ENCODE results near the gene CCDC85C.

Gene CCDC85C

DNA sequence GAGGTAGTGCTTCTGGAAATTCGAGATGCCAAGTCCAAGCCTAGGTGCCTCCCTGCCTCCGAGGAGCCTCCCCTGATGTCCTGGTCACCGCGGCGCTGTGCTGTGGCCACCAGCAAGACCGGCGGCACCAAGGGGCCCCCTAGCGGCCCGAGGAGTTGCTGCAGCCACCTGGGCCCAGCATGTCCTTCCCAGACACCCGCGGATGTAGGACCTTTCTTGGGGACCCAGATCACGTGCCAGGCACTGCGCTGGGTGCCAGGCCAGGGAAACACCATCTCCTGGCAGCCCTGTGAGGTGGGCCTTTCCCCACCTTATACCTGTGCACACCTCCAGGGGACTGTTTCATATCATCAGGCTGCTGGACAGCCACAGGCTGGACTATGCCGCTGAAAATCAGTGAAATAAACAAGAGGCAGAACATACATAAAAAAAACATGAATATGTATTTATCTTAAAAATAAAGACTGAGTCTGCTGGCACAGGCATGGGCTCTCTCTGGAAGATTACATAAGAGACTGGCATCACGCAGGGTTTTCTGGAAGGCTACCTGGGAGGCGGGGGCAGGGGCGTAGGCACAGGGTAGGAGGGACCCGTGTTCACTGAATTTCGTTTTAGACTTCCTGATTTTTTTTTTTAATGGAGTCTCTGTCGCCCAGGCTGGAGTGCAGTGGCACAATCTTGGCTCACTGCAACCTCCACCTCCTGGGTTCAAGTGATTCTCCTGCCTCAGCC is 25.0 kb upstream of the CCDC85C start:
- DNase-seq (ENCODE audit: low read depth): peak; percentile 44

DNA sequence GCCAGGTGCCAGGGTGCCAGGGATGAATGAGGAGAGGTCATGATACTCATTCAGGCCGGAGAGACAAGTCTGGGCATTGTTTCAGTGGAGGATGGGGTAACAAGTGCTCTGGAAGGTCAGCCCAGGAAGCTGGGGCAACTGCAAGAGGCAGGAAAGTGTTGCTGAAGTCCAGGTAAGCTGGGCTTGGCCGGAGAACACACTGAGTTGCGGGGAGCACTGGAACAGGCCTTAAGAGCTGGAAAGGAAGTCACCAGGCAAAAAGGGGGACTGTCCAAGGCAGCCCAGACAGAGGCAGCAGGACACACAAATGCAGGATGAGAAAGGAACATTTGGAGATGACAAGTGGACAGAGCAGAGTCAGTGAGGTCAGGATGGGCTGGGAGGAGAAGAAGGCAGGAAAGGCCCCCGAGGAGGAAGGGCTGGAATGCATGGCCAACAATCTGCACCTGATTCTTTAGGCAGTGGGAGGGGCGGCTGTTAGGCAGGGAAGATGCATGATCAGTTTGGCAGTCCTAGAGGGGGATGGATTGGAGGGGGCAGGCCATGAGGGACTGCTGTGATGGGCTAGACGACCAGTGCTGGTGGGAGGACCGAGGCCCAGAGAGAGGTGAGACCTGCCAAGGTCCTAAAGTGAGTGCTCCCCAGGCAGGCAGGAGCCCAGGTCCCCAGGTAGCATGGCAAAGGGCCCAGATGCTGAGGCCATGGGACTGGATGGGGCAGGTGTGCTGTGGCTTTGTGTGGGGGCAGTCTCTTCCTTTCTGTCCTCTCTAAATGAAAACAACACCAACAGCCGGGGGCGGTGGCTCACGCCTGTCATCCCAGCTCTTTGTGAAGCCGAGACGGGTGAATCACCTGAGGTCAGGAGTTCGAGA is 23.7 kb upstream of the CCDC85C start:
- DNase-seq (ENCODE audit: low read depth): no peak

DNA sequence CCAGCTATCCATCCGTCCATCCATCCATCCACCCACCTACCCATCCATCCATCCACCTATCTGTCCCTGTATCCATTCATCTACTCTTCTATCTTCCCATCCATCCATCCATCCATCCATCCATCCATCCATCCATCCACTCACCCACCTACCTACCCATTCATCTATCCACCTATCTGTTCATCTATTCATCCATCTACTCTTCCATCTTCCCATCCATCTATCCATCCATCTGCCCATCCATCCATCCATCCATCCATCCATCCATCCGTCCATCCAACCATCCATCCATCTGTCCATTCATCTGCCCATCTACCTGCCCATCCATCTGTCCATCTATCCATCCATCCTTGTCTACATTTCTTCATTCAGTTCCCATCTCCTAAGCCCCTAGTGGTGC is 23.1 kb upstream of the CCDC85C start:
- DNase-seq (ENCODE audit: low read depth): no peak

DNA sequence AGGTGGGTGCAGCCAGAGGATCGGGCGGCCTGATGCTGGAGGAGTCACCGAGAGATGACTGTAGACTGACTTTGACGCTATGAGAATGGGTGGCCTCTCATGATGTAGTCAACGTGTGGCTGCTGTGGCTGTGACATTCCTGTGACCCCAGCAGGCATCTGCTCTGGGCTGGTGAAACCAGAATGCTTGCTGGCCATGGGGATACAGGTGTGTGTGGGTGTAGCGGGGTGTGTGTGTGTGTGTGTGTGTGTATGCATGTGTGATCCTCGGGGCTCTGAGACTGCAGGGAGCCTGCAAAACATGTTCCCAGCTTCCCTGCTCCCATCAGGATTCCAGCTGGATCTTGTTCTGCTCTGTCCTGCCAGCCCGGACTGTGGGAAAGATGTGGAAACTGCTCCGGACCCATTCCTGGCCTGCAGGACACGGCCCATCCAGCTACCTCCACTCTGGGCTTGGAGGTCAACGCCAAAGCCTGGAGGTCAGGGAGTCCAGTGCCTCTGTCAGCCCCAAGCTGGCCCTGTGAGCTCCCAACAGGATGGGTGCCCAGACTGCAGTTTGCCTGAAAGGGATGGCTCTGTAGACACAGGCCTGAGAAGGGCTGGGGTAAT is 22.1 kb upstream of the CCDC85C start:
- DNase-seq (ENCODE audit: low read depth): no peak

DNA sequence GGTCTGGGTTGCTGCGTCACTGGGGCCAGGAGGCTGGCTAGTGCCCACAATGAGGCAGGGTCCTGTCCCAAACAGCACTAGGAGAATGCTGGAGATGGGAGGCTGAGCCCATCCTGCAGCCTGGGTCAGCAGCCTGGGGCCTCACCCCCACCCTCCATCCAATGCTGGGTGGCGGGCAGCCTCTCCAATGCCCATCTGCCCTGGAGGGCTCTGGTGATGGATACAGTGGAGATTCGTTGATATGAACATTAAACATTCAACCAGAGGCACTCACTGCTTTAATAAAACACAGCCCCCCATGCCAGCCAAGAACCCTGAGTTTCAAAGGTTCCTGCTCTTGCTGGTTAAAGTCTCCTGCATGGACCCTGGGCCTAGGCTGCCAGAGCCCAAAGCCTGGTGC is 21.5 kb upstream of the CCDC85C start:
- DNase-seq (ENCODE audit: low read depth): no peak

DNA sequence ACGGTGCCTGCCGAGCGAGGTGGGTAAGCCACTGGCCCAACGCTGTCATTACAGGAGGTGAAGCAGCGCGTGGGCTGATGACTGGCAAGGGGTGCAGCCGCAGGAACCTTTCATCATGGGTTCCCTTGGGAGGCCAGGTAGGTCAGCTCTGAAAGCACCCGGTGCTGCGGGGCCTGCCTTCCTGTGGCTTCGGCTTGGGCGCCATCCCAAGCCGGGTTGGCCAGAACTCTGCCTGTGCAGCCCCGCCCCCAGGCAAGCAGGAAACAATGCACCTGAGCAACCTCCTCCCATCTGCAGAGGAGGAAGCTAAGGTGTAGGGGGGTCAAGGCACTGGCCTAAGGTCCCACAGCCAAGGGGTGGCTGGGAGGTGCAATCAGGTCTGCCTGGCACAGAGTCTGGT is 21.0 kb upstream of the CCDC85C start:
- no peak for DNase-seq (ENCODE audit: low read depth)

DNA sequence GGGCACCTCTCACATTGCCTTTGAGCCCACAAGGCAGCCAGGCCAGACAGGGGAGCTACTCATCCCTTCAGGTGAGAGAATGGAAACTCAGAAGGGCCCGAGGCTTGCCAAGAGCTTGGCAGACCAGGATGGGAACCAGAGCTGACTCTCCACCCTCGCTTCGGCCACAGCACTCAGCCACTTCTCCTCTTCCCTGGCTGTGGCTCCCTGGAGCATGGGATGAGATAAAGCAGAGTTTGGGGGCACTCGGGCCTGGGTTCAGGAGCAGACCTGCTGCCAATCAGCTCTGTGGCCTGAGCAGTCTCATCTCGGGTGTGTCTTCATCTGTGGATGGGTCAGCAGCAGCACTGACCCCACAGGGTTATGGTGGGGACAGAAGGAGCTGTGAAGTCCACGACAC is 20.0 kb upstream of the CCDC85C start:
- no peak for DNase-seq (ENCODE audit: low read depth)

DNA sequence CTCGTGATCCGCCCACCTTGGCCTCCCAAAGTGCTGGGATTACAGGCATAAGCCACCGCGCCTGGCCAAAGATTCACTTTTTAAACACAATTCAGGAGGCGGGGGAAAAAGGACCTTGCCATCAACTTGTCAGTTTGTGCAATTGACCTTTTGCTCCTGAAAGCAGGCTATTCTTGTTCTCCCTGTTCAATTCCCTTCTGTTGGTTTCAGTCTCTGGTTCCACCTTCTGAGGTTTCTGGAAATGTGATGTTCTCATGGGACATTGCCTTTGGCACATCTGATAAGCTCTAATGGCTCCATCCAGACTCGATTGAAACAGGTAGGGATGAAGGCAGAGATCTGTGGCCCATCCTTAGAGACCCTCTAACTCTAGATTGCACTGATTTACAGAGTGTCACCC is 17.9 kb upstream of the CCDC85C start:
- no peak for DNase-seq (ENCODE audit: low read depth)

DNA sequence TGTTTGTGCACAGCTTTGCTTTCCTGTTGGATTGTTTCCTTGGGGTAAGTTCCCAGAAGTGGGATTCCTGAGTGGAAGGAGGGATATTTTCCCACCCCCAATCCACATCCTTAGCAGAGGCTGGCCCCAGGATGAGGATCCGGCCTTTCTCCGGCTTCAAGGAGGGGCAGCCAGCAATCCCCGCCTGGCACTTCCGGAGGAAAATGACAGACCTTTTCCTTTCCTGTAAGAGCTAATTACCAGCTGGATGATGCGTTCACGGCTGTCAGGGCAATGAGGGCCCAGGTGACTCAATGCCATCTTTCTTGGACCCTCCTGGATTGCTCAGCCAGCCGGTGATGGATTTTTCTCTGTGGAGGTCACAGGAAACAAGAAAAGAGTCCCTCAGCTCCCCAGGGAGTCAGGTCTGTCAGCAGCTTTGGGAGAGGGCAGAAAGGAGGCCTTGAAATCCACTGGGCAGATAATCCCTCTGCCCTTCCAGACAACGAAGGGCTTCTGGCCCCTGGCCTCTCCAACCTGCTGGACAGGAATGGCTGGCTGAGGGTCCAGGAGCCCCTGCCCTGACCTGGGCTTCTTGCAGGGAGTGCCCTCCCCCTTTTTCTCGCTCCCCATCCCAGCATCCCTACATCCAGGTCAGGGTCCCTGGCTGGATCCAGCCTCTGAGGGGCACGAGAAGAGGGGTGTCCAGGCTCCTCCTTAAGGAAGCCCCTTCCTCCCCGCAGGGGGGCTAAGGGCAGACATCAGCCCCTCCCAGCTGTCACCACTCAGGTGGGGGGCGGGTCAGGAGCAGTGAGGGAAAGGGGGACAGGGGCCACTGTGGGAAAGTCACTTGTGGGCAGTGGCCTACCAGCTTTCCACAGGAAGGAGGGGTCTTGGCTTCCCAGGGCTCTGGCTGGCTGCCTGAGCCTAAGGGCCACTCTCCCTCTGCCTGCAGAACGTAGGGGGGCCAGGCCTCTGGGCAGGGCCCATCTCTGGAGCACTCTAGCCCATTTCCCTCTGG is 16.1 kb upstream of the CCDC85C start:
- no peak for DNase-seq (ENCODE audit: low read depth)

DNA sequence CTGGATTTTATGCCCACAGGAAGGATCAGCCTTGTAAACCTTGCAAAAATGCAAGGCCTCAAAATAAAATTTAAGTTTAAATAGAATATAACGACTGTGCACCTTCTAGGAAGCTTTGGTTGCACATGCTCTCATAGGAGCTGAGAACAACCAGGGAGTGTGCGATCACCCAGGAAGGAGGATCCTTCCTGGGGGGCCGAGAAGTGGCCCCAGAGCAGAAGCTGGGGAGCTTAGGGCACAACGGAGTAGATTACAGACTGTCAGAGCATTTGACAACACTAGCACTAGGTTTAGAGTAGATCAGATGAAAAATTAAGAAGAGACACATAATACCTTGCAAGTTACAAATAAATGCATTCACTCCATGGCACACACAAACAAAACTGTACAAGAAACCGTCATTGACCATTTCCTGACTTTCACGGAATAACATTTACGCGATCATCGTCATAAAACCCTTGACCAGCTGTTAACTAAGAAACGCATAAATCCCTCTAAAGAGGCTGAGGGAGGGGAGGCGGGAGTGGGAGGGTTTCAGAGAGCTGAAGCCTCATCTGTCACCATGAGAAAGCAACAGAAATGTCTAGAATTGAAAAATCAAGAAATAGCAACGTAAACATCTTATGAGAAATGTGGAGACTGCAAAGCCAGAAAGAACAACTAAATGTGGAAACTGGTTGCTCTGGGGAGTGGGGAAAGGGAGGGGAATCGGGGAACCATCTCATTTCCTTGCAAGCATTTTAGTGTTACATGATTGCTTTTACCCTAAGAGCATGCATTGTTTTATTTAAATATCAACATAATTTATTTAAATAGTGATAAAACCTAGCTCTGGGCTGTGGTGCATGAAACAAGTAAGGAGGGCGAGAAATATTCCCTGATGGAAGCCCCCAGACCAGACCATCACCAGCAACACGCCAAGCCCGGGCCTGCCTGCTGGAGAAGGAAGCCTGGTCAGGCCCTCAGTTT is 13.1 kb upstream of the CCDC85C start:
- DNase-seq (ENCODE audit: low read depth): no peak

DNA sequence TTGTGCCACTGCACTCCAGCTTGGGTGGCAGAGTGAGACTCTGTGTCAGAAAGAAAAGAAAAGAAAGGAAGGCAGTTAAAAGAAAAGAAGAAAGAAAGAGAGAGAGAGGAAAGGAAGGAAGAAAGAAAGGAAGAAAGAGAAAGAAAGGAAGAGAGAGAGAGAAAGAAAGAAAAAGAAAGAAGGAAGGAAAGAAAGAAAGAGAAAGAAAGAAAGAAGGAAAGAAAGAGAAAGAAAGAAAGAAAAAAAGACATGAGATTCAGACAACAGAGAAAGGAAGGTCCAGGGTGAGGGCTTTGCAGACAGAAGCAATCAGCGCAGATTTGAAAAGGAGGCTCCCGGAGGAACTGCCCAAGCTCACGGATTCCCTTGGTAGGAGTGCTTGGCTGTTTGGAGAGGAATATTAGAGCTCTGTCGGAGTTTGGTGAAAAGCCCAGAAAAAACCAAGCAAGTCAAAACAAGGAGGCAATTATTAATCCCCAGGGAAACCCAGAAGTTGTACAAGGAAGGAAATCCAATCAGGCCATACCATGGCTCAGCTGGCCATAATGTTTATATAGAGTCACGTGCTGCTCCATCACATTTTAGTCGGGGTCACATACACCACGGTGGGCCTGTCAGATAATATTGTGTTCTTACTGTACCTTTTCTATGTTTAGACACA is 11.6 kb upstream of the CCDC85C start:
- no peak for DNase-seq (ENCODE audit: low read depth)

DNA sequence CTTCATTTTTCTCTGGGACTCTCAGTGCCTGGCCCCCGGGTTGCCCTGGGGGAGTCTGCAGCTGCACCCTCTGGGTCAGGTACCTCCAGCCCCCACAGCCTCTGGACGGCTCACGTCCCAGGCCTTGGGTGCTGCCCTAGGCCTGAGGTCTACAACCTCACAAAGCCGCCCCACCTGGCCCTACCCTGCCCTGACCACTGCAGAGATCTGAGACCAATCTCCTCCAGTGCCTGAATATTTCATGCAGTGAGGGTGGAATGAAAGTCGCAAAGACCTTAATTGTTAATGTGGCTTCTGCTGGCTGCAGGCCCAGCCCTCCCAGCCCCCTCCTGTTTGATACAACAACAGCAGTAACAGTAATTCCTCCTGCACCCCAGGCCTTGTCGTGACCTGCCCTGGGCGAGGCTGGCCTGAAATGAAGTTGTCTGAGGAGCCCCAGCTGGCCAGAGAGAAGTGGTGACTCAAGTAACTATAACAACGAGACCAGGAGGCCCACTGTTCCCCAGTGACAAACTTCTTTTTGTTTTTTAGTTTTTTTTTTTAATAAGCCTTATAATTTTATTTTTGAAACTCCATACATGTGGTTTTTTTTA is 8.8 kb upstream of the CCDC85C start:
- DNase-seq (ENCODE audit: low read depth): no peak

DNA sequence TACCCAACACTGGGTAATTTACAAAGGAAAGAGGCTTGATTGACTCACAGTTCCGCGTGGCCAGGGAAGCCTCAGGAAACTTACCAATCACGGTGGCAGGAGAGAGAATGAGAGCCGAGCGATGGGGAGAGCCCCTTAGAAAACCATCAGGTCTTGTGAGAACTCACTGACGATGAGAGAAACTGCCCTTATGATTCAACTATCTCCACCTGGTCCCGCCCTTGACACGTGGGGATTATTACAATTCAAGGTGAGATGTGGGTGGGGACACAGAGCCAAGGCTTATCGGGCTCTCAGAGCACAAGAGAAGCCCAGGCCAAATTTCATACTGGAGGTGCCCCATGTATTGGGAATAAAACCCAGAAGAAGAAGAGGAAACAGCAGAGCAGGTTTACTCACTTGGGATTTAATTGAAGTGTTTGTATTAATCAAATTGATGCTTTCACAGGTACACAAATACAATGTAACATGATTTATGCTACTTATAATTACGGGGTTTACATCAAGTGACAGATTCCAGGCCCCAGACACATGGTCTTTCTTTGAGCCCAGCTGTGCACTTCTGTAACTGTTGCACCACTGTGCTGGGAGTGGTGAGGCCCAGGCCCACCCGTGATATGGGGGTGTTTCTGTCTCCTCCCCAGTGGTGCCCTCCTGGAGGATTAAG is 8.2 kb upstream of the CCDC85C start:
- DNase-seq (ENCODE audit: low read depth): no peak

DNA sequence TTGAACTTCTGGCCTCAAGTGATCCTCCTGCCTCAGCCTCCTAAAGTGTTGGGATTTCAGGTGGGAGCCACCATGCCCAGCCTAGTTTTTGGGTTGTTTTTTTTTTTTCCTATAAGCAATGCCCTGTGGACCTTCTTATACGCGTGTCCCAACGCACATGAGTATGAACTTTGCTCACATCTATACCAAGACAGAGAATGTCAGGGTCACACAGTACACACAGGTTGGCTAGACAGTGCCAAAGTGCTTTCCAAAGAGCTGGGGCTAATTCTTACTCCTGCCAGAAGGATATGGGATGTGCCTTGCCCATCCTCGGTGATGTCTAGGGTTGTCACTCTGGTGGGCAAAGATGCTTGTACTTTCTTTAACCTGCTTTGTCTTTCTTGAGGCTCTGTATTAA is 7.6 kb upstream of the CCDC85C start:
- DNase-seq (ENCODE audit: low read depth): no peak

DNA sequence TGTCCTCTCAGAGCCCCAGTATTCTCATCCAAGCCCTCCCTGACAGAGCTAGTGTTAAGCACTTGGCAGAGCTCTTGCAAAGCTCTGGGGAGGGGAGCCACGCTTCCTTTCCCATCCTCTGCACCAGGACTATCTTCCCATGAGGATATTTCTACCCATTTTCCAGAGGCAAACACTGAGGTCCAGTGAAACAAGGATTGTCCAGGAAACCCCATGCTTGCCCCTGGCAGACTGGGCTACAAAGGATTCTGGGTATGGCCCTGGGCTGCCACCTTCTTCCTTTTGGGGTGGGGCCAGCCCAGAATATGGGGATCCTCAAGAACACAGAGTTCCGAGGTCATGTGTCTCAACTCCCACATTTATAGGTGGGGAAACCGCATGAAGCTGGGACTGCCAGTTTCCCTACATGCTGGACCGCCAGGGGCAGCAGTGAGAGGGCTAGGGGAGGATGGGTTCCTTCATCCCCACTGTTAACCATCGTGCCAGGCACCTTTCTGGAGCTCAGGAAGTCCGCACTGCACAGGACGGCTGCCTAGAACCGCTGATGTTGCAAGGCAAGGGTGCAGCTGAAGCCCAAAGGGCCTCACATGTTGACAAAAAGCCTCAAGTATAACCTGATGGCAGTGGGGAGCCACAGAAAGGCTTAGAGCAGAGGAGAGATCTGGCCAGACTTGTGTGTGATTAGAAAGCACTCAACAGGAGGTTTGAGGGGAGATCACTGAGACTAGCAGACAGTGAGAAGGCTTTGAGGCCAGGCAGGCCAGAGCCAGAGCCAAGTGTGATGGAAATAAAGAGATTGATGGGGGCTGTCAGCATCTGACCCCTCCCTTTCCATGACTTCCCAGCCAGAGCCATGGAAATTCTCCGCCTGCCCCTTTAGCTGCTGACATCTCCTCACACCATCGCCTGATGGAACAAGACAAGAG is 5.5 kb upstream of the CCDC85C start:
- no peak for DNase-seq (ENCODE audit: low read depth)

DNA sequence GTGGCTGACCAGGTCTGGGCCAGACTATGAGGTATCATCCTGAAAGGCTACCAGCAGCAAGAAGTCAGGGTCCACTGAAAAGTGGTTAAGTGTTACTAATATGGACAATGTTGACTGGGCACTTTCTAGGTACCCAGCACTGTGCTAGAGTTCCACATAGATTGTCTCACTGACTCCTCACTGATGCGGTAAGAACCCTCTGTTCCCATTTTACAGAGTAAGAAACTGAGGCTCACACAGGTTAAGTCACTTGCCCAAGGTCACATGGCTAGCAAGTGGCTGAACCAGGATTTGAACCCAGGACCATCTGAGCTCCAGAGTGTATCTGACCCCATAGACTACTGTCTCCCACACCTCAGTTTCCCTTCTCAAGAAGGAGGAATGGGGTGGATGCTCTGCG is 4.6 kb upstream of the CCDC85C start:
- no peak for DNase-seq (ENCODE audit: low read depth)

DNA sequence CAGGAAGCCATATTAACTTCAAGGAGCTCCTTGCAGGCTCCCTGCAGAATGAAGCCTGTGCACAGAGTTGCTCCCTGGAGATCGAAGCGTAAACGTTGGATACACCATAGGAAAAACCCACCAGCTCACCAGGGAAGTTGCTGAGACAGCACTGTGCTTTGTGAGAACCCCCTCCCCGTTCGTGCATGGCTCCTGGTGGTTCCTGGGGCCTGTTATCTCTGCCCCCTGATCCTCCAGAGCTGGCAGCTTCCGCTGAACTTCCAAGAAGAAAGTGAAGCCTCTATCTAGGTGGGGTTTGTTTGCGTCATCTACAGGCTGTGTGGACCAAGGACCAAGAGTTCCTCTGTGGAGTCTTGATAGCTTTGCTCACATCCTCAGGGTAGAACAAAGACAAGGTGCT is 2.4 kb upstream of the CCDC85C start:
- DNase-seq (ENCODE audit: low read depth): no peak

Measured in fibroblast of gingiva (primary cell).